ENCODE measurements around the gene SLC30A5.

SLC30A5 gene

GRCh38 chr5:69167929-69168328, 74.1 kb downstream of the SLC30A5 start:
- no peak for DNase-seq (ENCODE audit: low read depth in 2 of 2)

DNA sequence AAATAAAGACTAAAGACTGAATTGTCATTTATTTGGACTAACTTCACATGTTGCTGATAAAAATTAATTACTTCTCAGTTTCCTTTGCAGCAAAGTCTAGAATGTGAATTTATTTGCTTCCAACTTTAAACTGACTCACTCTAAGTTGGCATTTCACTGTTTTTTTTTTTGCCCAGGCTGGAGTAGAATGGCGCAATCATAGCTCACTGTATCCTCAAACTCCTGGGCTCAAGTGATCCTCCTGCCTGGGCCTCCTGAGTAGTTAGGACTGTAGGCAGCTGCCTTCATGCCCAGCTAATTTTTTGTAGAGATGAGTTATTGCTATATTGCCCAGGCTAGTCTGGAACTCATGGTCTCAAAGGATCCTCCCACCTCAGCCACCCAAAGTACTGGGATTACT, 76.7 kb downstream of the SLC30A5 start:
- no peak for DNase-seq (ENCODE audit: low read depth in 2 of 2)

GRCh38 chr5:69170969-69171368, 77.2 kb downstream of the SLC30A5 start:
- DNase-seq (ENCODE audit: low read depth in 2 of 2) = no peak

Measured in stimulated activated CD8-positive, alpha-beta memory T cell treated with anti-CD3 and anti-CD28 coated beads, Interleukin-15, amount 100 ng/mL, for 4 hours (primary cell).